ENCODE measurements around the gene HAVCR1. TPM values are rescaled to one million over a fixed set of nuclear protein-coding genes. Genes with fewer than 3 reads are reported as not detected.
A peak's percentile ranks its signal among the peaks of the same experiment; 100 is the strongest.
"Not testable (repeated sequence)": the region's sequence is repeated elsewhere in the genome, so short reads cannot be mapped to it uniquely, and the experiment has no call there.

HAVCR1 gene
- total RNA-seq, 2 donors from 2014 or later, result not detected

DNA sequence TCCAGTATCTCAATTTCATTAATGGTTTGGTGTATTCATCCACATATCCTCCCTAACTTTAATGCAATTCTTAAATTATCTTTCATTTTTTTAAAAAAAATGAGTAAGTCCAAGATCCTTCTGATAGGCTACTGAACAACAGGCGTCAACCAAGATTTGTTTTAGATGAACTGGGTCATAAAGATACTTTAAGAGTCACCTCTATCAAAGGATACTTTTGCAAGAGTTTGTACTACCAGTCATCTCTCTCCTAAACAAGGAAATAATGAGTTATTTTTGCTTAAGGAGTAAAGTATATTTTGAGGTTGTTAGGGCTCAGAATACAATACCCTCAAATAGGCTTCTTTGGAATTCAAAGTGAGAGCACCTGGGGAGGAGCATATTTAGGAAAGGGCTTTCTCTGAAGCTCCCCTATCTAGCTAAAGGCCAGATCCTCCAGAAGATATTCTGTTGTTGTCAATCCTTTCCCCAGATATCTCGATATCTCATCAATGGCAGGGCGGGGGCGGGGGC lies 25.8 kb downstream of the HAVCR1 start:
- H3K27me3 ChIP-seq, result no peaks in the 10 kb centered on the region
- DNase-seq (ENCODE audit: low spot score), result no peak
- H3K36me3 ChIP-seq, result no peaks in the 10 kb centered on the region
- no peaks in the 10 kb centered on the region for H3K9me3 ChIP-seq
- TF ChIP-seq, protein P1, sequence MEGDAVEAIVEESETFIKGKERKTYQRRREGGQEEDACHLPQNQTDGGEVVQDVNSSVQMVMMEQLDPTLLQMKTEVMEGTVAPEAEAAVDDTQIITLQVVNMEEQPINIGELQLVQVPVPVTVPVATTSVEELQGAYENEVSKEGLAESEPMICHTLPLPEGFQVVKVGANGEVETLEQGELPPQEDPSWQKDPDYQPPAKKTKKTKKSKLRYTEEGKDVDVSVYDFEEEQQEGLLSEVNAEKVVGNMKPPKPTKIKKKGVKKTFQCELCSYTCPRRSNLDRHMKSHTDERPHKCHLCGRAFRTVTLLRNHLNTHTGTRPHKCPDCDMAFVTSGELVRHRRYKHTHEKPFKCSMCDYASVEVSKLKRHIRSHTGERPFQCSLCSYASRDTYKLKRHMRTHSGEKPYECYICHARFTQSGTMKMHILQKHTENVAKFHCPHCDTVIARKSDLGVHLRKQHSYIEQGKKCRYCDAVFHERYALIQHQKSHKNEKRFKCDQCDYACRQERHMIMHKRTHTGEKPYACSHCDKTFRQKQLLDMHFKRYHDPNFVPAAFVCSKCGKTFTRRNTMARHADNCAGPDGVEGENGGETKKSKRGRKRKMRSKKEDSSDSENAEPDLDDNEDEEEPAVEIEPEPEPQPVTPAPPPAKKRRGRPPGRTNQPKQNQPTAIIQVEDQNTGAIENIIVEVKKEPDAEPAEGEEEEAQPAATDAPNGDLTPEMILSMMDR (IDR thresholded peaks at IDR 0.05), result no peak
- no peak overlapping the region for H3K4me3 ChIP-seq
- no peaks in the 10 kb centered on the region for H3K4me1 ChIP-seq
- H3K27ac ChIP-seq, result no peak overlapping the region

DNA sequence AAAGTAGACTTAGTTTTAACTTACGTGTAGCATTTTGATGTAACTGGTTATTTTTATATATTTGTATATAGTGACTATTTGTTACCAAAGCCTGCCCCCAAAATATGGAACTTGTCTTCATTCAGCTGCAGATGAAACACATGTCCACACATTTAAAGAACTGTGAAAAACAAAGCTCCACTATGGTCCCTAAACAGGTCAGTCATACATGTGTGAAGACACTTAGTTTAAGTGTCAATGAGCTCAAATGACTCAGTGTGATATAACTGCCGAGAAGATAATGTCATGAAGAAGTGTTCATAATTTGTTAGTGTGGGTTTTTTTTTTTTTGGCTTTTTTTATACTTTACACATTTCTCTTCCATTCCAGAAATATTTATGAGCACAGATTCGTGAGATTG lies 28.2 kb downstream of the HAVCR1 start:
- no peak overlapping the region for H3K27ac ChIP-seq
- H3K9me3 ChIP-seq, result no peaks in the 10 kb centered on the region
- no peak overlapping the region for H3K4me3 ChIP-seq
- H3K27me3 ChIP-seq, result no peaks in the 10 kb centered on the region
- no peak for DNase-seq (ENCODE audit: low spot score)
- H3K36me3 ChIP-seq, result no peaks in the 10 kb centered on the region
- TF ChIP-seq, protein P1 (IDR thresholded peaks at IDR 0.05), result no peak
- no peaks in the 10 kb centered on the region for H3K4me1 ChIP-seq

DNA sequence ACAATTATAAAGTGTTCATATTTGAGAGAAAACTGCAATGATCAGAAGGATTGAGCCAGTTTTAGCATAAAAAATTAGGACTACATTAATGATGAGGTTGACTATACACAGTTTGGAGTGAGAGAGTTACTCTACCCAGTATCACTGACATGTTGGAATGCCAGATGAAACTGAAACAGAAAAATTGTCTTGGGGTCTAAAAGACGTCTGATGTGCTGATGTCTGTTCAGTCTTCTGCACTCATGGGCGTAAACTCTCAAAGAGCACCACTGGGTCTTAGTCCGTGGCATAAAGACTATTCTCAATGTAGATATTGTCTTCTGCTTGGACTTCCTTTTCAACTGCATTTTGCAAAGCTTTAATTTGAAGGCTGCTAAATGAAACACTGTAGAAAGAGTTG lies 29.5 kb downstream of the HAVCR1 start:
- no peaks in the 10 kb centered on the region for H3K27me3 ChIP-seq
- DNase-seq (ENCODE audit: low spot score), result no peak
- no peaks in the 10 kb centered on the region for H3K9me3 ChIP-seq
- TF ChIP-seq, protein P1 (IDR thresholded peaks at IDR 0.05), result no peak
- no peaks in the 10 kb centered on the region for H3K4me1 ChIP-seq
- H3K27ac ChIP-seq, result no peak overlapping the region
- no peak overlapping the region for H3K4me3 ChIP-seq
- no peaks in the 10 kb centered on the region for H3K36me3 ChIP-seq

DNA sequence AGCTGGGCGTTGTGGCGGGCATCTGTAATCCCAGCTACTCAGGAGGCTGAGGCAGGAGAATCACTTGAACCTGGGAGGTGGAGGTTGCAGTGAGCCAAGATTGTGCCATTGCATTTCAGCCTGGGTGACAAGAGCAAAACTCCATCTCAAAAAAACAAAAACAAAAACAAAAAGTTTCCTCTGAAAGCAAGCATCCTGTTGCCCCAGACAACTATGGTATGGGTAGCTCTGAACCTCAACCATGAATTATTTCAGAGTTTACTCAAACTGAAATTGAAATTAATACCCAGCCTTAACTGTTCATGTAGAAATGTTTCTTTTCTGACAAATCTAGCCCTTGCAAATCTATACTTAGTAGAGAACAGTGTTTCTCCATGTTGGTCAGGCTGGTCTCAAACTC lies 31.3 kb downstream of the HAVCR1 start:
- H3K9me3 ChIP-seq, H3K27me3 ChIP-seq, H3K36me3 ChIP-seq: not testable (repeated sequence)

DNA sequence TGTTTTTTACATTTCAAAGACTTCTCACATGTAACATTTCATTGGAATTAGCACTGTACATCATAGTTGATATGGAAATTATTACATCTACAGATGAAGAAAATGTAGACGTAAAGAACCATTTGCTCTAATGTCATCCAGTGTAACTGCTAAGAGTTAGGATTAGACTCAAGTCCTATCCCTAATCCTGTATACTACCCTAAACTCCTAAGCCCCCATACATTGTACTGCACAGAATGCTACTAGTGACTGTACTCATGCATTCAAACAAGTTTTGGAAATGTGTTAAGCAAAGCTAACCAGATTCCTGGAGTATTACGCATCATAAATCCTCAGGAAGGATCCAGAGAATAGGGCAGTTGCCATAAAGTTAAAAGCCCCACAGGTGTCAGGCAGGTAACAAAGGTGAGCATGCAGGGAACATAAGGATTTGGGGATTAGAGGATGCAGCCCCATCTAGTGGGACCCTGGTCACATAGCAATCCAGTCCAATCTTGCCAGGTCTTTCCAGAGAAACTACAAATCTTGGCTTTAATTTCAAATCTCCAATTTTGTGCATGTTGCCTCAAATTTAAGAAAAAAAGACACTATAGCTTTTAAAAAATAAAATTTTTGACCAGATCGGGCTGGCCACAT lies 32.0 kb downstream of the HAVCR1 start:
- Histone ChIP-seq H3K4me1 (no peaks in the 10 kb centered on the region), H3K27me3 (no peaks in the 10 kb centered on the region), H3K36me3 (no peaks in the 10 kb centered on the region), H3K27ac (no peak overlapping the region), H3K4me3 (no peak overlapping the region), H3K9me3 (no peaks in the 10 kb centered on the region)
- TF ChIP-seq, protein P1 (IDR thresholded peaks at IDR 0.05), result peak in 1 of 2 donors; percentile 46
- DNase-seq (ENCODE audit: low spot score), result no peak

More for the DNA sequence above, 31.3 kb downstream of the HAVCR1 start:
- not testable (repeated sequence) for H3K27ac ChIP-seq; H3K4me1 ChIP-seq; DNase-seq (ENCODE audit: low spot score); H3K4me3 ChIP-seq

DNA sequence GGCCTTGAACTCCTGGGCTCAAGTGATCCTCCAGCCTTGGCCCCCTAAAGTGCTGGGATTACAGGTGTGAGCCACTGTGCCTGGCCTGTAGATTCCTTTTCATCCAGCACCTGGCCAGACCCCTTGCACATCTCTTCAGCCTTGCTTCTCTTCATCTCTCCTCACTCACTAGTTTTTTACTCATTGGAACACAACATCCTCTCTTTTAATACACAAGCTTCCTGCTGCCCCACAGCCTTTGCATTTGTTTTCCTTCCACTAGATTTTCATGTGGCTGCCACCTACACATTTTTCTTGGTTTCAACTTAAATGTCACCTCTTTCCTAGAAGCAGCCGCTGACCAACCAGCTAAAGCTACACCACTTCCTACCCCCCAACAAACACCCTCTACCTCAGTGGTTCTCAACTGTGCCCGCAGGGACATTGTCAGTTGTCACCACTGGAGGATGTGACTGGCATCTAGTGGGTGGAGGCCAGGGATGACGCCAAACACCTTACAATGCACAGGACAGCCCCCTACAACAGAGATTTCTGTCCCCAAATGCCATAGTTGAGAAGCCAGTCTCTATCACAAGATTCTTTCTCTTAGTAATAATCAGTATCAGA lies 33.7 kb downstream of the HAVCR1 start:
- Histone ChIP-seq H3K36me3 (no peaks in the 10 kb centered on the region), H3K27me3 (no peaks in the 10 kb centered on the region), H3K4me1 (peaks cover 0 to 6% of the 10 kb centered on the region in 2 donors), H3K27ac (no peak overlapping the region), H3K4me3 (no peak overlapping the region), H3K9me3 (no peaks in the 10 kb centered on the region)
- DNase-seq (ENCODE audit: low spot score), result no peak
- TF ChIP-seq, protein P1 (IDR thresholded peaks at IDR 0.05), result no peak
